C4-2B (cell line): Measurements from ENCODE around the gene MON1A.

Source experiments
- CTCF ChIP-seq: fragments of 450-650 bp; conservative IDR thresholded peaks from 2 replicates; pipeline ENCODE4 v1.5.1; 2017; ENCODE audit warnings: mild to moderate bottlenecking
- ZFX ChIP-seq: fragments of 450-650 bp; IDR thresholded peaks from 2 replicates; pipeline ENCODE4 v1.6.1; 2017

DNA sequence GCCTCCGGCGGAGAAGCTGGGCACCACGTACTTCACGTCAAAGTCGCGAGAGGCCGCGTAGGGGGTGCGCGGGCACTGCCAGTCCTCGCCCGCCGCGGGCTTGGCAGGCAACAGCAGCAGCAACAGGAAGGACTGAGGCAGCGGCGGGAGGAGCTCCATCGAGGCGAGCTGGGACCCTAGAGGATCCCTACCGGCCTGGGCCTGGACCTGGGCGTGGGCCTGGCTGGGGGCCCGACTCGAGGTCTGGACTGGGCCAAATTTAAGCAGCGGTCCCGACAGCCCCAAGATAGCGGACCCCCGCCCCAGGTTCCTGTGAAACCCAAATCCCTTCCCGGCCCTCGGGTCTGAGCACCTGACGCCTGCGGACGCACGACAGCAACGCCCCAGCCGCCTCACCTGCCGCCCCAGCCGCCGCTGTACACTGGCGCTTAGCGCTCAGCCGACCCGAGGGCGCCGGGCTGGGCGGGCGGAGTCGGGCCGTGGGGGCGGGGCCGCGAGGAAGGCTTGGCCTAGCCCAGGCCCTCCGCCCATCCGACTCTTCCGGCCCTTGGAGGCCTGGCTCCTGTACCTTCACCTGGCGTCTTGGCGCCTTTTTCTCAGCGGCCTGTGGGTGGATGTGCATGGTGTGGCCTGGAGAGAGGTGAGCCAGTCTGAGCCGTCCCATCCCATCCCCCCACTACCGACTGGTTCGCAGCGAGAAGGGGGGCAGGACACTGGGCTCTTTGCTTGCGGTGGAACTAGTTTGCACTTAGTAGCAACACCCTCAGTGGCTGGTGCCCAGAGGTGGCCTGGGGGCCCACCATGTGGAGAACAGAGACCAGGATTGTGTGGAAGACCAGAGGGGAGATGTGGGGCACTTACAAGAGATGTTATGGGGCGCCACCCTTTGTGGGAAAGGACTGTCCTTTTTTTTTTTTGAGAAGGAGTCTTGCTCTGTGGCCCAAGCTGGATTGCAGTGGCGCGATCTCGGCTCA, 25.9 kb downstream of the MON1A start, which contains the start of gene MST1R:
- TF ChIP-seq CTCF (no peak), ZFX (no peak)
